ENCODE data around the gene RASSF5.
"Not testable (repeated sequence)": the region's sequence is repeated elsewhere in the genome, so short reads cannot be mapped to it uniquely, and the experiment has no call there.

The RASSF5 gene

DNA sequence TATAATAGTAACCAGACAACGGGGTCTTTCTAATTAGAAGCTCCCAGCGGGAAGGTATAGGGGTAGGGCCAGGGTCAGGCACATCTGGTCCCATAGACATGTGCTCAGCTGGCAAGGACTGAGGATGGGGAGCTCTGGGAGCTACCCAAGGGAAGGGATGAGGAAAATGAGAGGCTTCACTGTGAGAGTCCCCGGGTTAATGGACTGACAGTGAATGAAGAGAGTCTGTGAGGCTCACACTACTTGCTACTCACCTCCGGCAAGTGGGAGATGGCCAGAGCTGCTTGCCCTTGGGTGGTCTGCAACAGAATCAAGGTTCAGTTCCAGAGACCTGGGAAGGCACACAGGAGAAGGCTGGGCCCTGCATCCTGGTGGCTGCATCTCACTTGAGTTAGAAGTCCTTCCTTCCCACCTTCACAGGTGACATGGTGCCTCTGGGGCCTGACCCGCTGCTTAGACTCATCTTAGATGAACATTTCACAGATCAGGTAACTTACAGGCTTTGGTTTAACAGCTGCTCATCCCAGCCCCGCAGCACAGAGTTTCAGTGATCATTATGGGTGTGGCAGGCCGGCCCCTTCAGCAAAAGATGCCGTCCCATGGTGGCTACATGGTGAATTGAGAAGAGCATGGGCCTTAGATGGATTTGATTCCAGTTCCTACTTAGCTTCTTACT, 73.2 kb downstream of the RASSF5 start:
- Histone ChIP-seq H2AFZ (ENCODE audit: low read depth, low read length) (no peak overlapping the region), H3K27me3 (ENCODE audit: insufficient read depth, low read length) (no peaks in the 10 kb centered on the region), H3K9me3 (ENCODE audit: low read length) (no peaks in the 10 kb centered on the region), H3K4me1 (ENCODE audit: insufficient read depth, low read length) (no peaks in the 10 kb centered on the region), H3K4me3 (ENCODE audit: low read length) (no peak overlapping the region), H3K36me3 (ENCODE audit: insufficient read depth, low read length) (no peaks in the 10 kb centered on the region)

DNA sequence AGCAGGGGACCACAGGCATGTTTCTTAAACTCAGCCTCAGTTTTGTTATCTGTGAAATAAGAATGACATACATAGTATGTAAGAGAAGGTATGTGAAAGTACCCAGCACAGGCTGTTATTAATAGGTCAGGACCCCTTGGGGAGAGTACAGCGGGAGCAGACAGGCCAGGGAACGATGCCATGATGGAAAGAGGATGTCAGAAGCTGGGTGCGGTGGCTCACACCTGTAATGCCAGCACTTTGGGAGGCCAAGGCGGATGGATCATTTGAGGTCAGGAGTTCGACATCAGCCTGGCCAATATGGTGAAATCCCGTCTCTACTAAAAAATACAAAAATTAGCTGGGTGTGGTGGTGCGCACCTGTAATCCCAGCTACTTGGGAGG, 73.8 kb downstream of the RASSF5 start:
- not testable (repeated sequence) for H3K36me3 ChIP-seq (ENCODE audit: insufficient read depth, low read length); H3K4me1 ChIP-seq (ENCODE audit: insufficient read depth, low read length); H2AFZ ChIP-seq (ENCODE audit: low read depth, low read length); H3K4me3 ChIP-seq (ENCODE audit: low read length); H3K9me3 ChIP-seq (ENCODE audit: low read length); H3K27me3 ChIP-seq (ENCODE audit: insufficient read depth, low read length)

DNA sequence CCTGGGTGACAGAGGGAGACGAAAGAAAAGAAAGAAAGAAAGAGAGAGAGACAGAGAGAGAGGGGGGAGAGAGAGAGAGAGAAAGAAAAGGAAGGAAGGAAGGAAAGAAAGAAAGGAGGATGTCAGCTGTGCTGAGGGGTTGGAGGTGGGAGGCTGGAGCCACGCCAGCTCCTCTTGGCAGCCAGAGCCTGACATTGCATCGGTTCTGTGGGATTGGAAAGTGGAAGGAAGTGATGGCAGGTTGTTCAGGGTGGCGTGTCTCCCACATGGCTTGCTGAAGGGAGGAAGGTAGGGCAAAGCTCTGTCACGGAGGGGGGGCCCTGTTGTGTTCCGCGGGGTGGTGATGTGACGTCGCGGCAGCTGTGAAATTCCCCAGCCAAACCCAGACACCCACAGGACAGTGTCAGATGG, 74.2 kb downstream of the RASSF5 start:
- Histone ChIP-seq H3K9me3 (ENCODE audit: low read length) (no peaks in the 10 kb centered on the region), H3K27me3 (ENCODE audit: insufficient read depth, low read length) (no peaks in the 10 kb centered on the region), H3K4me1 (ENCODE audit: insufficient read depth, low read length) (no peaks in the 10 kb centered on the region), H2AFZ (ENCODE audit: low read depth, low read length) (no peak overlapping the region), H3K4me3 (ENCODE audit: low read length) (no peak overlapping the region), H3K36me3 (ENCODE audit: insufficient read depth, low read length) (no peaks in the 10 kb centered on the region)

DNA sequence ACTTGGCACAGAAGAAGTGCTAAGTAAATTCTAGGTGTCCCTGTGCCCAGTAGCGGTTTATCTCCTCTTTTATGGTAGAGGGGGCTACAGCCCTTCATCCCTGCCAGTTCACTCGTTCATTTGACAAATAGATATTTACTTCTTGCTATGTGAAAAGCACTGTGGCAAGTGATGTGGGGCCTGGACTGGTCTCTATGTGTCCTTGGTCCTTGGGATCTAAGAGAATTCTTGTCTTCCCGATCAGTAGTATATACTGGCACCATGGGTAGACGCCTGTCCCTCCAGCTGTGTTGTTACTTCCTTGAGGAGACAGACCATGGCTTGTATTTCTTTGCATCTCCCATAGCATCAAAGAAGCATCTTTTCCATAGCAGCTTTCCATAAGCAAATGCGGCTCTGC, 75.2 kb downstream of the RASSF5 start:
- Histone ChIP-seq H3K36me3 (ENCODE audit: insufficient read depth, low read length) (no peaks in the 10 kb centered on the region), H3K4me3 (ENCODE audit: low read length) (no peak overlapping the region), H2AFZ (ENCODE audit: low read depth, low read length) (no peak overlapping the region), H3K9me3 (ENCODE audit: low read length) (no peaks in the 10 kb centered on the region), H3K4me1 (ENCODE audit: insufficient read depth, low read length) (peaks cover under 1% of the 10 kb centered on the region), H3K27me3 (ENCODE audit: insufficient read depth, low read length) (no peaks in the 10 kb centered on the region)

DNA sequence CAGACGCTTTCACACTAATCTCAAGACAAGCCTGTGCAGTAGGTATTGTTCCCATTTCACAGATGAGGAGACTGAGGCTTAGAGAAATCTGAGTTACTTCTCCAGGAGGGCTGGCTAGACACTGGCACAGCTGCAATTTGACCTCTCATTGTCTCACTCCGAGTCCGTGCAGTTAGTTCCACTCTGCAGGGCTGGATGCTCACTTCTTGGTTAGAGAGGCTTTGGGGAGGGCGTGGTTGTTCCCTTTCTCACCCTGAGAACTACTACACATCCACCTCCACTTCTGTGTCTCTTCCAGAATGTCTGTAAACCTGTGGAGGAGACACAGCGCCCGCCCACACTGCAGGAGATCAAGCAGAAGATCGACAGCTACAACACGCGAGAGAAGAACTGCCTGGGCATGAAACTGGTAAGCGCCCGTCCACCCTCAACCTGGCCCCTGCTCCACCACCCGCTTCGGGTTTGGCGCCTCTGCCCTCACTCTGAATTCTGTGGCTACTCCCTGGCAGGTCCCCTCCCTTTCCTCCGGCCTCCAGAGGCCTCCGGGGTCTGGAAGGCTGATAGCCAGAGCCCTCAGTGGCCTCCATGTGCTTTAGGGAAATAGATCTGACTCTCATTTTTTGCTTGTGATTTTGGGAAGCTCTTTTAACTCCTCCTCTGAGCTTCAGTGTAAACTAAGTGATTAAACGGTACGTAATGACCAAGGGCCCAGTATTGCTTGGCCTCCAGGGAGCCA, 75.8 kb downstream of the RASSF5 start:
- Histone ChIP-seq H2AFZ (ENCODE audit: low read depth, low read length) (no peak overlapping the region), H3K27me3 (ENCODE audit: insufficient read depth, low read length) (no peaks in the 10 kb centered on the region), H3K4me3 (ENCODE audit: low read length) (no peak overlapping the region), H3K9me3 (ENCODE audit: low read length) (no peaks in the 10 kb centered on the region), H3K36me3 (ENCODE audit: insufficient read depth, low read length) (no peaks in the 10 kb centered on the region), H3K4me1 (ENCODE audit: insufficient read depth, low read length) (peaks cover 6% of the 10 kb centered on the region)

DNA sequence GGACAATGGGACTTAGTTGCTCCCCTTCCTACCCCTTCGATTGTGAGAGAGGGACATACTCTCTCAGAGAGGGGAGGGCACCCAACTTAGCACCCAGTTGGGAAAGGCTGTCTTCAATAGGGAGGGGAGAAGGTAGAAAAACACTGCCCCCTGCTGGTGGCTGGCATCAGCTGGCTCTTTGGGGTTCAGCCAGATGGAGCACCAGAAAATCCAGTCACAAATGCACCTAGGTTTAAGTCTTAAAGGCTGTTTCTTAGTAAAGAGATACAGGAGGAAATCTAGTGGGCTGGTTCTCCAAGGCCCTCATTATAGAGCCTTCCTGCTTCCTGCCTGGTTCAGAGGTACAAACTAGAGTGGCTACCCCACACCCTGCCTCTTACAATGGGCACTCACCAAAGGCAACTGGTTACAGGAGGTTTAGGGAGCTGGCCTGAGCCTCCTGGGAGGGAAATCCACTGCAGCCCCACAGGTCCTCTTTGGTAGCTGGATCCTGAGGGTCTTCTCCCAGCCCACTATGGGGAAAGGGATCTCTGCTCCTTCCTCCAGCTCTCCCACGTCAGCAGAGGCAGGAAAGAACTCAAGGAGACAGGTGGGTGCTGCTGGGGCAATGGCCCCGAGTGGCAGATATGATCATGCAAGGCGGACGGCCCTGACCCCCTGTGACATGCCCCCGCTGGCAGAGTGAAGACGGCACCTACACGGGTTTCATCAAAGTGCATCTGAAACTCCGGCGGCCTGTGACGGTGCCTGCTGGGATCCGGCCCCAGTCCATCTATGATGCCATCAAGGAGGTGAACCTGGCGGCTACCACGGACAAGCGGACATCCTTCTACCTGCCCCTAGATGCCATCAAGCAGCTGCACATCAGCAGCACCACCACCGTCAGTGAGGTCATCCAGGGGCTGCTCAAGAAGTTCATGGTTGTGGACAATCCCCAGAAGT, 76.6 kb downstream of the RASSF5 start:
- no peaks in the 10 kb centered on the region for H3K9me3 ChIP-seq (ENCODE audit: low read length)
- H3K36me3 ChIP-seq (ENCODE audit: insufficient read depth, low read length) = peaks cover 4% of the 10 kb centered on the region
- H3K27me3 ChIP-seq (ENCODE audit: insufficient read depth, low read length) = no peaks in the 10 kb centered on the region
- H3K4me1 ChIP-seq (ENCODE audit: insufficient read depth, low read length) = peaks cover 7% of the 10 kb centered on the region
- no peak overlapping the region for H2AFZ ChIP-seq (ENCODE audit: low read depth, low read length)
- no peak overlapping the region for H3K4me3 ChIP-seq (ENCODE audit: low read length)

DNA sequence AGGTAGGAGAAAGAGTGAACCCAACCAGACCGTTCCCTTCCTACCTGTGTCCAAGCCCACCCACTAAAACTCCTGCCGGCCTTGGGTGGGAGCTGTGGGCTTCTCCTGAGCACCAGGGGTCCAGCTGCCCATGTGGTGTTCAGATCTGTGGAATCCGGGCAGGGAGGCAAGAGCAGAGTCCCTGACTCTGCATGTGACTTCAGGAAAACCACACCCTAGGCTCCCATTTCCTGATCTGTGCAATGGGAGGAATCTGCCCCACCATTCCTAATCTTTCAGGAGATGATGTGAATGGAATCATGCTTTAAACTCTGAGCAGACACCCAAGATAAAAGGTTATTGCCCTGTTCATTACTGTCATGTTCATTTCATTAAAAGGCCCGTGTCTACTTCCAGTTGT, 77.4 kb downstream of the RASSF5 start:
- no peaks in the 10 kb centered on the region for H3K9me3 ChIP-seq (ENCODE audit: low read length)
- H3K27me3 ChIP-seq (ENCODE audit: insufficient read depth, low read length) = no peaks in the 10 kb centered on the region
- H2AFZ ChIP-seq (ENCODE audit: low read depth, low read length) = no peak overlapping the region
- H3K4me1 ChIP-seq (ENCODE audit: insufficient read depth, low read length) = peaks cover 7% of the 10 kb centered on the region
- peaks cover 4% of the 10 kb centered on the region for H3K36me3 ChIP-seq (ENCODE audit: insufficient read depth, low read length)
- H3K4me3 ChIP-seq (ENCODE audit: low read length) = no peak overlapping the region

DNA sequence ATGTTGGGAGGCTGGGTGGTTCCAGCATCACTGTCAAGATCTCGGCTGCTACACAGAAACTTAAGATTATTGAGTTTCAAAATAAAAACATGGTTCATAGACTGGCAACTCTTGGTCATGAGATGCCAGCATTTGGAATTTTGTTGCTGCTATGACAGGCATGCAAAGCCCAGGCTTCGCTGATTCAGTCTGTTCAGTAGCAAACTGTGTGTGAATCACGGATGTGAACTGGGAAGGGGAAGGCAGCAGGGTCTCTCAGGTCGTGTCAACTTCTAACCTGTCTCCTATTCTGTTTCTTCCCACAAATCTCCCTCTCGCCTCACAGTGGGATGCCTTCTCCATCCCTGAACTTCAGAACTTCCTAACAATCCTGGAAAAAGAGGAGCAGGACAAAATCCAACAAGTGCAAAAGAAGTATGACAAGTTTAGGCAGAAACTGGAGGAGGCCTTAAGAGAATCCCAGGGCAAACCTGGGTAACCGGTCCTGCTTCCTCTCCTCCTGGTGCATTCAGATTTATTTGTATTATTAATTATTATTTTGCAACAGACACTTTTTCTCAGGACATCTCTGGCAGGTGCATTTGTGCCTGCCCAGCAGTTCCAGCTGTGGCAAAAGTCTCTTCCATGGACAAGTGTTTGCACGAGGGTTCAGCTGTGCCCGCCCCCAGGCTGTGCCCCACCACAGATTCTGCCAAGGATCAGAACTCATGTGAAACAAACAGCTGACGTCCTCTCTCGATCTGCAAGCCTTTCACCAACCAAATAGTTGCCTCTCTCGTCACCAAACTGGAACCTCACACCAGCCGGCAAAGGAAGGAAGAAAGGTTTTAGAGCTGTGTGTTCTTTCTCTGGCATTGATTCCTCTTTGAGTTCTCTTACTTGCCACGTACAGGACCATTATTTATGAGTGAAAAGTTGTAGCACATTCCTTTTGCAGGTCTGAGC, 79.4 kb downstream of the RASSF5 start:
- no peaks in the 10 kb centered on the region for H3K27me3 ChIP-seq (ENCODE audit: insufficient read depth, low read length)
- H3K9me3 ChIP-seq (ENCODE audit: low read length) = no peaks in the 10 kb centered on the region
- no peak overlapping the region for H2AFZ ChIP-seq (ENCODE audit: low read depth, low read length)
- peaks cover 7% of the 10 kb centered on the region for H3K4me1 ChIP-seq (ENCODE audit: insufficient read depth, low read length)
- no peak overlapping the region for H3K4me3 ChIP-seq (ENCODE audit: low read length)
- H3K36me3 ChIP-seq (ENCODE audit: insufficient read depth, low read length) = peaks cover 18% of the 10 kb centered on the region

DNA sequence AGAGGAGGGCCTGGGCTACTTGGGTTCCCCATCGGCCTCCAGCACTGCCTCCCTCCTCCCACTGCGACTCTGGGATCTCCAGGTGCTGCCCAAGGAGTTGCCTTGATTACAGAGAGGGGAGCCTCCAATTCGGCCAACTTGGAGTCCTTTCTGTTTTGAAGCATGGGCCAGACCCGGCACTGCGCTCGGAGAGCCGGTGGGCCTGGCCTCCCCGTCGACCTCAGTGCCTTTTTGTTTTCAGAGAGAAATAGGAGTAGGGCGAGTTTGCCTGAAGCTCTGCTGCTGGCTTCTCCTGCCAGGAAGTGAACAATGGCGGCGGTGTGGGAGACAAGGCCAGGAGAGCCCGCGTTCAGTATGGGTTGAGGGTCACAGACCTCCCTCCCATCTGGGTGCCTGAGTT, 80.6 kb downstream of the RASSF5 start:
- Histone ChIP-seq H3K27me3 (ENCODE audit: insufficient read depth, low read length) (no peaks in the 10 kb centered on the region), H2AFZ (ENCODE audit: low read depth, low read length) (no peak overlapping the region), H3K36me3 (ENCODE audit: insufficient read depth, low read length) (peaks cover 28% of the 10 kb centered on the region), H3K4me3 (ENCODE audit: low read length) (no peak overlapping the region), H3K4me1 (ENCODE audit: insufficient read depth, low read length) (peaks cover 7% of the 10 kb centered on the region), H3K9me3 (ENCODE audit: low read length) (no peaks in the 10 kb centered on the region)

DNA sequence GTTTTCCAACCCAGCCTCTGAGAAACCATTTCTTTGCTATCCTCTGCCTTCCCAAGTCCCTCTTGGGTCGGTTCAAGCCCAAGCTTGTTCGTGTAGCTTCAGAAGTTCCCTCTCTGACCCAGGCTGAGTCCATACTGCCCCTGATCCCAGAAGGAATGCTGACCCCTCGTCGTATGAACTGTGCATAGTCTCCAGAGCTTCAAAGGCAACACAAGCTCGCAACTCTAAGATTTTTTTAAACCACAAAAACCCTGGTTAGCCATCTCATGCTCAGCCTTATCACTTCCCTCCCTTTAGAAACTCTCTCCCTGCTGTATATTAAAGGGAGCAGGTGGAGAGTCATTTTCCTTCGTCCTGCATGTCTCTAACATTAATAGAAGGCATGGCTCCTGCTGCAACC, 81.2 kb downstream of the RASSF5 start:
- H3K9me3 ChIP-seq (ENCODE audit: low read length) = no peaks in the 10 kb centered on the region
- peaks cover 7% of the 10 kb centered on the region for H3K4me1 ChIP-seq (ENCODE audit: insufficient read depth, low read length)
- H3K36me3 ChIP-seq (ENCODE audit: insufficient read depth, low read length) = peaks cover 33% of the 10 kb centered on the region
- no peaks in the 10 kb centered on the region for H3K27me3 ChIP-seq (ENCODE audit: insufficient read depth, low read length)
- no peak overlapping the region for H2AFZ ChIP-seq (ENCODE audit: low read depth, low read length)
- no peak overlapping the region for H3K4me3 ChIP-seq (ENCODE audit: low read length)

DNA sequence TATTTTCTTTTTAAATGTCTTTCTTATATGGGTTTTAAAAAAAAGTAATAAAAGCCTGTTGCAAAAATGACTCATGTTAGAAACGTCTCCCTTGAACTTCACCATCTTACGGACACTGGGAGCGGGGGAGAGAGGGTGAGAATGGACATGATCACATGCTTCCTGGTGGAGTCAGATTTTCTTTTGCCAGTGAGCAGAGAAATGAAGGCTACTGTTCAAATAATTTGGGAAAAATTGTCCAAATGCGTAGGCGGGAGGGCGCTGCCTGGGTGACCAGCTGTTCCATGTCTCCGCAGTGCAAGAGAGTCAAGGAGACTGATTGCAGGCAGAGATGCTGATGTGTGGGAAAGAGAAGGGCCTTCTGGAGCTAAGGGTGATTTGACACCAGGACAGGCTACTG, 81.9 kb downstream of the RASSF5 start:
- no peak overlapping the region for H2AFZ ChIP-seq (ENCODE audit: low read depth, low read length)

DNA sequence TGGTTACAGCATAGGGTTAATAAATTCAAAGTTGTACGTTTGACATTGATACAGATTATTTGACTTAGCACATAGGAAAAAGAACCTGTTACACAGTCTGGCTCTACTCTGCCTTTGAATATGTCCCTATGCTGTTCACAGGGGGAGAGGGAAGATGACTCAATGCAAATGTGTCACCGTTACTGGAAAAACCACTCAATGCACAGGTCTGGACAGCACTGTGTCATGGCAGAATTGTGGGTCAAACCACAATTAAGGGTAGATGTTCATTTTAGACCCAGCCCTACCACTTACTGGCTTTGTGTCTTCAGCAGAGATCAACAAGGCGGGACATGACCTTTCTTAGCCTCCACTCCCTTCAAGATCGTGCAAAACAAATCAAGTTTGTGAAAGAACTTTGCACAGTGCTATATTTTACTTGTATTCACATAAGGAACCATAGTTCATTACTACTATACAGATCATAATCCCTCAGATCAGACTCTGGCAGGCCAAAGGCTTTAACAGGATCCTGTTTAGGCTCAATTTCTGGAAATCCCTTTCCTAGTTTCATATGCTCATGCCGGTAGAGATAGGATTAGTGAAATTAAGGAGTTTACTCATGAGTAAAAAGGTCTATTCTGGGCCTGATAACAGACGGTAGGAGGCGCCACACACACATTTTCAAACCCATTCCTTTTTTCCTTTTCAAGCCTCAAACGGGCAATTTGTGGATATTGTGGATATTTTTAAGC, 82.9 kb downstream of the RASSF5 start:
- Histone ChIP-seq H3K4me3 (ENCODE audit: low read length) (no peak overlapping the region), H3K27me3 (ENCODE audit: insufficient read depth, low read length) (no peaks in the 10 kb centered on the region), H3K9me3 (ENCODE audit: low read length) (no peaks in the 10 kb centered on the region), H2AFZ (ENCODE audit: low read depth, low read length) (no peak overlapping the region), H3K4me1 (ENCODE audit: insufficient read depth, low read length) (peaks cover 7% of the 10 kb centered on the region), H3K36me3 (ENCODE audit: insufficient read depth, low read length) (peaks cover 50% of the 10 kb centered on the region)

More for the DNA sequence above, 81.9 kb downstream of the RASSF5 start:
- Histone ChIP-seq H3K36me3 (ENCODE audit: insufficient read depth, low read length) (peaks cover 41% of the 10 kb centered on the region), H3K9me3 (ENCODE audit: low read length) (no peaks in the 10 kb centered on the region), H3K4me3 (ENCODE audit: low read length) (no peak overlapping the region), H3K4me1 (ENCODE audit: insufficient read depth, low read length) (peaks cover 7% of the 10 kb centered on the region), H3K27me3 (ENCODE audit: insufficient read depth, low read length) (no peaks in the 10 kb centered on the region)
